ENCODE results near the gene FAXDC2.

GRCh38 chr5:154811239-154811638 lies 39.2 kb downstream of the FAXDC2 start:
- TF ChIP-seq, protein P1, sequence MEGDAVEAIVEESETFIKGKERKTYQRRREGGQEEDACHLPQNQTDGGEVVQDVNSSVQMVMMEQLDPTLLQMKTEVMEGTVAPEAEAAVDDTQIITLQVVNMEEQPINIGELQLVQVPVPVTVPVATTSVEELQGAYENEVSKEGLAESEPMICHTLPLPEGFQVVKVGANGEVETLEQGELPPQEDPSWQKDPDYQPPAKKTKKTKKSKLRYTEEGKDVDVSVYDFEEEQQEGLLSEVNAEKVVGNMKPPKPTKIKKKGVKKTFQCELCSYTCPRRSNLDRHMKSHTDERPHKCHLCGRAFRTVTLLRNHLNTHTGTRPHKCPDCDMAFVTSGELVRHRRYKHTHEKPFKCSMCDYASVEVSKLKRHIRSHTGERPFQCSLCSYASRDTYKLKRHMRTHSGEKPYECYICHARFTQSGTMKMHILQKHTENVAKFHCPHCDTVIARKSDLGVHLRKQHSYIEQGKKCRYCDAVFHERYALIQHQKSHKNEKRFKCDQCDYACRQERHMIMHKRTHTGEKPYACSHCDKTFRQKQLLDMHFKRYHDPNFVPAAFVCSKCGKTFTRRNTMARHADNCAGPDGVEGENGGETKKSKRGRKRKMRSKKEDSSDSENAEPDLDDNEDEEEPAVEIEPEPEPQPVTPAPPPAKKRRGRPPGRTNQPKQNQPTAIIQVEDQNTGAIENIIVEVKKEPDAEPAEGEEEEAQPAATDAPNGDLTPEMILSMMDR (optimal IDR thresholded peaks at IDR 0.05 in 1 of 3, IDR thresholded peaks at IDR 0.05 in 1 of 3, conservative IDR thresholded peaks at IDR 0.05 in 1 of 3; ENCODE audit: extremely low read depth in 1 of 3, insufficient read depth in 2 of 3, low read length in 3 of 3), result no peak
- TF ChIP-seq EZH2 (IDR thresholded peaks at IDR 0.05; ENCODE audit: low read length), result no peak
